Measurements from ENCODE around the gene GANC. TPM values are rescaled to one million over a fixed set of nuclear protein-coding genes. Genes with fewer than 3 reads are reported as not detected.
A peak's percentile ranks its signal among the peaks of the same experiment; 100 is the strongest.

The GANC gene
- total RNA-seq, 1 donor: 32.5 TPM

GRCh38 chr15:42239528-42240182, 33.3 kb upstream of the GANC start:
- TF ChIP-seq CTCF (IDR thresholded peaks at IDR 0.05; ENCODE audit: insufficient read depth, low read length): no peak
- DNase-seq (ENCODE audit: low read depth): no peak
- H3K4me3 ChIP-seq (ENCODE audit: low read depth, low read length): no peak overlapping the region

GRCh38 chr15:42240823-42241222, 32.2 kb upstream of the GANC start:
- no peak for TF ChIP-seq CTCF (IDR thresholded peaks at IDR 0.05; ENCODE audit: insufficient read depth, low read length)
- no peak for DNase-seq (ENCODE audit: low read depth)
- H3K4me3 ChIP-seq (ENCODE audit: low read depth, low read length): no peak overlapping the region

- no peak for DNase-seq (ENCODE audit: low read depth)
- no peak overlapping the region for H3K4me3 ChIP-seq (ENCODE audit: low read depth, low read length)
- no peak for TF ChIP-seq CTCF (IDR thresholded peaks at IDR 0.05; ENCODE audit: insufficient read depth, low read length)
Measured at GRCh38 chr15:42253300-42253699, 19.7 kb upstream of the GANC start.

DNA sequence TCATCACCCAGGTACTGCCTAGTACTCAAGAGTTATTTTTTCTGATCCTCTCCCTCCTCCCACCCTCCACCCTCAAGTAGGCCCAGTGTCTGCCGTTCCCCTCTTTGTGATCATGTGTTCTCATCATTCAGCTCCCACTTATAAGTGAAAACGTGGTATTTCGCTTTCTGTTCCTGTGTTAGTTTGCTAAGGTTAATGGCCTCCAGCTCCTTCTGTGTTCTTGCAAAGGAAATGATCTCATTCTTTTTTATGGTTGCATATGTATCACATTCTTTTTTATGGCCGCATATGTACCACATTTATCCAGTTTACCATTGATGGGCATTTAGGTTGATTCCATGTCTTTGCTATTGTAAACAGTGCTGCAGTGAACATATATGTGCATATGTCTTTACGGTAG, 8.2 kb upstream of the GANC start:
- no peak for TF ChIP-seq CTCF (IDR thresholded peaks at IDR 0.05; ENCODE audit: insufficient read depth, low read length)

DNA sequence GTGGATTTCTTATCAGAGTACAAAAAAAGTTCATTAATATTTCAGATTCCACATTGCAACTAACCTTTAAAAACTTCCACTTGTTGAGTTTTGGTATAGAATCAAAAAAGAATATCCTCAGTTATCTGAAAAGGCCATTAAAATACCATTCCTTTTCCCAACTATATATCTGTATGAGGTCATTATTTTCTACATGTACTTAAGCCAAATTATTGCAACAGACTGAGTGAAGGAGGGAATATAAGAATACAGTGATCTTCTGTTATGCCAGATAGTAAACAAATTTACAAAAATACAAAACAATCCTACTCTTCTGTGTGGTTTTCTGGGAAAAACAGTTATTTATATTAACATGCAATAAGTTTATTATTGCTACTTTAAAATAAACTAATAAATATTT, 5.7 kb upstream of the GANC start:
- DNase-seq (ENCODE audit: low read depth): peak; percentile 22
- no peak for TF ChIP-seq CTCF (IDR thresholded peaks at IDR 0.05; ENCODE audit: insufficient read depth, low read length)
- H3K4me3 ChIP-seq (ENCODE audit: low read depth, low read length): no peak overlapping the region

More for the DNA sequence above, 8.2 kb upstream of the GANC start:
- H3K4me3 ChIP-seq (ENCODE audit: low read depth, low read length): no peak overlapping the region
- DNase-seq (ENCODE audit: low read depth): no peak

- H3K4me3 ChIP-seq (ENCODE audit: low read depth, low read length): no peak overlapping the region
- DNase-seq (ENCODE audit: low read depth): no peak
- no peak for TF ChIP-seq CTCF (IDR thresholded peaks at IDR 0.05; ENCODE audit: insufficient read depth, low read length)
Measured at GRCh38 chr15:42270551-42270950, 2.5 kb upstream of the GANC start.

DNA sequence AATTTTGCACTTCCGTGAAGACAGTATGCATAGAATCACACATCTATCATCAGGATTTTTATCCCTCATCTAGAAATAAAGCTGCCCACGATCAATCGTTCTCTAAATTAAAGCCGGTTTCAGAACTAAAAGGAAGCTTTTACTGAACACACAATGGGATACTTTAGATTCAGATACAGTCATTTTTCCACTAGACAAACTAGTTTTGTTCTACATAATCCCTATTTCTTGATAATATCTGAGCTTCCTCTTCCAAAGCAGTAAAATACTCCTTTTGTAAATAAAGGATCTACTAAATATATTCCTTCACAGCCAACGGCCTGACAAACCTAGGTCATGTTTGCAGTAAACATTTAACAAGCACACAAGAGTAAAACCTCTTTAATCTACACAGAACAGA, 2.0 kb upstream of the GANC start:
- H3K4me3 ChIP-seq (ENCODE audit: low read depth, low read length): no peak overlapping the region
- DNase-seq (ENCODE audit: low read depth): no peak
- TF ChIP-seq CTCF (IDR thresholded peaks at IDR 0.05; ENCODE audit: insufficient read depth, low read length): no peak

Data from fibroblast of the aortic adventitia (primary cell).